22Rv1 (cell line): Measurements from ENCODE around the gene ST7L.

Experiments
- ZFX ChIP-seq: fragments of 450-650 bp; IDR thresholded peaks from 2 replicates; pipeline ENCODE4 v1.6.1; 2017; ENCODE audit warnings: antibody characterized with exemption, borderline replicate concordance
- TF ChIP-seq, protein P1 (sequence below): fragments of 450-650 bp; IDR thresholded peaks from 2 replicates; pipeline ENCODE4 v1.5.1; 2017; ENCODE audit warnings: mild to moderate bottlenecking

DNA sequence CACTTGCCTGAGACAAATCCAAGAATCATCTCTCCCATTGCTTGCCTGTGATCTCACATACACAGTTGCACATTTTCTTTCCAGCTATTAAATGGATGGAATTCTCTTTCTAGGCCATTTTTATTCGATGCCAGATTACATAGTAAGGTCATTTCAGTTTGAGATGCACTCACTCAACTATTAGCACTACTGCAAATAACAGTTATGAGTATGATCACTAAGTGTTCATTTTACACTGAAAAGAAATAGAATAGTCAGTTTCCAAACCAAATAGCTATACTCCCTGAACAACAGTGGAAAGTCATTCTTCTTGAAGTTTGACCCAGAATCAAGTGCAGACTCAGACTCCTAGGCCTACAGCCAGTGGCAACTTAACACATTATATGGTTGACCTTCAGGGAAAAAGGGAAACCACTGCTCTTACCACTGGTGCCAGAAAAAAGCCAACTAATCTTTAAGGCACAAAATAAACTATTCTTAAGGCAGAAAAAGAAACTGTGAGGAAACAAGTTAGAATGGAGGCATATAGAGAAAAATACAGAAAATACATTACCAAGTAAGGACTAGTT, 78.6 kb downstream of the ST7L start:
- TF ChIP-seq, protein P1, sequence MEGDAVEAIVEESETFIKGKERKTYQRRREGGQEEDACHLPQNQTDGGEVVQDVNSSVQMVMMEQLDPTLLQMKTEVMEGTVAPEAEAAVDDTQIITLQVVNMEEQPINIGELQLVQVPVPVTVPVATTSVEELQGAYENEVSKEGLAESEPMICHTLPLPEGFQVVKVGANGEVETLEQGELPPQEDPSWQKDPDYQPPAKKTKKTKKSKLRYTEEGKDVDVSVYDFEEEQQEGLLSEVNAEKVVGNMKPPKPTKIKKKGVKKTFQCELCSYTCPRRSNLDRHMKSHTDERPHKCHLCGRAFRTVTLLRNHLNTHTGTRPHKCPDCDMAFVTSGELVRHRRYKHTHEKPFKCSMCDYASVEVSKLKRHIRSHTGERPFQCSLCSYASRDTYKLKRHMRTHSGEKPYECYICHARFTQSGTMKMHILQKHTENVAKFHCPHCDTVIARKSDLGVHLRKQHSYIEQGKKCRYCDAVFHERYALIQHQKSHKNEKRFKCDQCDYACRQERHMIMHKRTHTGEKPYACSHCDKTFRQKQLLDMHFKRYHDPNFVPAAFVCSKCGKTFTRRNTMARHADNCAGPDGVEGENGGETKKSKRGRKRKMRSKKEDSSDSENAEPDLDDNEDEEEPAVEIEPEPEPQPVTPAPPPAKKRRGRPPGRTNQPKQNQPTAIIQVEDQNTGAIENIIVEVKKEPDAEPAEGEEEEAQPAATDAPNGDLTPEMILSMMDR: no peak
- no peak for TF ChIP-seq ZFX
